Liver (tissue), 9 donors: ENCODE results near the gene BEX3. TPM values are rescaled to one million over a fixed set of nuclear protein-coding genes. Genes with fewer than 3 reads are reported as not detected.

Source experiments
- DNase-seq: peaks from one replicate; pipeline ENCODE4 v3.0.0-alpha.2; 2017; ENCODE audit warnings: low spot score
- H3K27ac ChIP-seq, 2 donors: one replicate each; pipeline ENCODE4 v1.7.0; 2013; ENCODE audit warnings: inconsistent platforms in 2 of 2, low read length in 2 of 2, control low read depth in 1 of 2, low read depth in 1 of 2, mild to moderate bottlenecking in 1 of 2
- H3K27me3 ChIP-seq, 4 donors: one replicate each; pipeline versions ENCODE4 v1.6.1 to v1.7.0; 2013; ENCODE audit warnings: low read length in 3 of 4, inconsistent platforms in 1 of 4, mild to moderate bottlenecking in 1 of 4, moderate library complexity in 1 of 4; ENCODE audit not compliant: control insufficient read depth in 4 of 4, insufficient read depth in 4 of 4
- H3K36me3 ChIP-seq, 4 donors: one replicate each; pipeline versions ENCODE4 v1.6.1 to v1.7.0; 2013; ENCODE audit warnings: low read length in 3 of 4, mild to moderate bottlenecking in 3 of 4, low read depth in 1 of 4, moderate library complexity in 1 of 4; ENCODE audit not compliant: control insufficient read depth in 4 of 4, insufficient read depth in 3 of 4
- H3K4me1 ChIP-seq, 4 donors: one replicate each; pipeline versions ENCODE4 v1.6.1 to v1.7.0; 2013; ENCODE audit warnings: low read length in 3 of 4, mild to moderate bottlenecking in 3 of 4, moderate library complexity in 1 of 4; ENCODE audit not compliant: control insufficient read depth in 4 of 4, insufficient read depth in 4 of 4
- H3K4me3 ChIP-seq, 3 donors: one replicate each; pipeline versions ENCODE4 v1.6.1 to v1.7.0; 2013; ENCODE audit warnings: low read length in 3 of 3, control low read depth in 1 of 3, low read depth in 1 of 3, mild to moderate bottlenecking in 1 of 3
- H3K9ac ChIP-seq, 2 donors: one replicate each; pipeline ENCODE4 v1.7.0; 2013; ENCODE audit warnings: low read length in 2 of 2, mild to moderate bottlenecking in 2 of 2, moderate library complexity in 2 of 2, control low read depth in 1 of 2, low read depth in 1 of 2
- H3K9me3 ChIP-seq, 4 donors: one replicate each; pipeline versions ENCODE4 v1.6.1 to v1.7.0; 2013; ENCODE audit warnings: low read length in 3 of 4; ENCODE audit not compliant: control insufficient read depth in 4 of 4
- CTCF ChIP-seq: fragments of 150-350 bp; IDR thresholded peaks from 2 replicates; pipeline ENCODE4 v1.5.1; 2017; ENCODE audit warnings: improper control_type of control experiment, low read depth, low read length; ENCODE audit not compliant: missing input control
- GABPA ChIP-seq, 2 donors: IDR thresholded peaks in 1 of 2; conservative IDR thresholded peaks in 1 of 2; 2 replicates each; pipeline ENCODE4 v1.6.1; 2016; ENCODE audit warnings: antibody characterized with exemption in 2 of 2, mild to moderate bottlenecking in 1 of 2, moderate library complexity in 1 of 2
- HNF4G ChIP-seq: IDR thresholded peaks from 2 replicates; pipeline ENCODE4 v1.6.1; 2016; ENCODE audit warnings: antibody characterized with exemption
- JUND ChIP-seq, 2 donors: IDR thresholded peaks; 2 replicates each; pipeline ENCODE4 v1.6.1; 2016; ENCODE audit warnings: antibody characterized with exemption in 2 of 2
- MAX ChIP-seq: IDR thresholded peaks from 2 replicates; pipeline ENCODE4 v1.6.1; 2016; ENCODE audit warnings: antibody characterized with exemption
- NR2F2 ChIP-seq: IDR thresholded peaks from 2 replicates; pipeline ENCODE4 v1.6.1; 2016; ENCODE audit warnings: antibody characterized with exemption
- RAD21 ChIP-seq, 2 donors: IDR thresholded peaks; 2 replicates each; pipeline ENCODE4 v1.6.1; 2016; ENCODE audit warnings: antibody characterized with exemption in 2 of 2, mild to moderate bottlenecking in 2 of 2
- REST ChIP-seq: IDR thresholded peaks from 2 replicates; pipeline ENCODE4 v1.6.1; 2016; ENCODE audit warnings: antibody characterized with exemption, mild to moderate bottlenecking
- YY1 ChIP-seq: IDR thresholded peaks from 2 replicates; pipeline ENCODE4 v1.6.1; 2016; ENCODE audit warnings: antibody characterized with exemption, mild to moderate bottlenecking
- WGBS: extraction: QIAGEN DNeasy Blood & Tissue Kit; methylation state at CpG from one replicate; pipeline ENCODE4 v1.1.7; 2013; 5-methylcytosine and 5-hydroxymethylcytosine counted together
- polyA plus RNA-seq, 2 donors: library from polyadenylated mRNA; stranded (reverse) in 1 of 2; unstranded in 1 of 2; fragments of 200-250 nt in 1 of 2; fragments of >200 nt in 1 of 2; fragmentation: Nextera tagmentation in 1 of 2; extraction: Ambion mirVana in 1 of 2; gene quantifications; one replicate each; pipeline versions ENCODE4 v1.2.1 to v1.2.3, GENCODE V29; 2013 to 2015
- total RNA-seq, 2 donors: library from RNA; depleted of rRNA; stranded (reverse); fragments of >200 nt; gene quantifications; one replicate each; pipeline ENCODE4 v1.2.3, GENCODE V29; 2014
- donor health status: healthy.
- donor health status: healthy.
- donor health status: healthy.
- donor health status: healthy.
- donor health status: healthy.

The BEX3 gene
- total and polyA plus RNA-seq, 4 donors = 21.9 to 77.4 (median 57.3) TPM

- Histone ChIP-seq H3K9me3 (no peaks in the 10 kb centered on the region), H3K36me3 (no peaks in the 10 kb centered on the region), H3K9ac (no peak overlapping the region), H3K4me1 (no peaks in the 10 kb centered on the region), H3K27me3 (no peaks in the 10 kb centered on the region), H3K27ac (no peak overlapping the region), H3K4me3 (no peak overlapping the region)
- TF ChIP-seq NR2F2 (no peak), RAD21 (IDR thresholded peaks at IDR 0.05) (no peak), REST (no peak), HNF4G (no peak), MAX (no peak), JUND (IDR thresholded peaks at IDR 0.05) (no peak), CTCF (no peak)
- no peak for DNase-seq
- 96% methylated on average over 7 of the region's 7 CpGs for WGBS
These were observed 38.2 kb downstream of the BEX3 start for GRCh38 chrX:103414561-103414960.

- Histone ChIP-seq H3K27me3 (no peaks in the 10 kb centered on the region), H3K9me3 (no peaks in the 10 kb centered on the region), H3K36me3 (no peaks in the 10 kb centered on the region), H3K4me1 (no peaks in the 10 kb centered on the region), H3K27ac (no peak overlapping the region), H3K9ac (no peak overlapping the region), H3K4me3 (no peak overlapping the region)
- no peak for DNase-seq
- TF ChIP-seq JUND (IDR thresholded peaks at IDR 0.05) (no peak), YY1 (no peak), RAD21 (IDR thresholded peaks at IDR 0.05) (no peak), GABPA (IDR thresholded peaks at IDR 0.05 in 1 of 2, conservative IDR thresholded peaks at IDR 0.05 in 1 of 2) (no peak), NR2F2 (no peak)
- 89% methylated on average over 6 of the region's 6 CpGs for WGBS
These were observed 38.7 kb downstream of the BEX3 start for GRCh38 chrX:103415068-103415467.

- no peaks in the 10 kb centered on the region for H3K4me1 ChIP-seq
- H3K9ac ChIP-seq = no peak overlapping the region
- H3K36me3 ChIP-seq = no peaks in the 10 kb centered on the region
- no peak for TF ChIP-seq NR2F2
- DNase-seq = no peak
- H3K27ac ChIP-seq = no peak overlapping the region
- H3K27me3 ChIP-seq = no peaks in the 10 kb centered on the region
- H3K9me3 ChIP-seq = no peaks in the 10 kb centered on the region
- H3K4me3 ChIP-seq = no peak overlapping the region
These were observed 39.2 kb downstream of the BEX3 start for GRCh38 chrX:103415528-103415927.
